DMS 273 treated with DMSO at 0.1 percent for 48 hours (cell line): ENCODE measurements around the gene KBTBD3.

ENCODE experiments used
- DNase-seq: peaks from one replicate; lab custom pipeline; 2025; lab: John Stamatoyannopoulos, UW

KBTBD3 gene

GRCh38 chr11:106001304-106002012 is 75.7 kb downstream of the KBTBD3 start:
- DNase-seq = no peak
